GM12878 (cell line): ENCODE data around the gene PRCD. TPM values are rescaled to one million over a fixed set of nuclear protein-coding genes. Genes with fewer than 3 reads are reported as not detected.

Experiments used
- BMI1 ChIP-seq: fragments of 450-650 bp; IDR thresholded peaks from 2 replicates; pipeline ENCODE4 v1.6.1; 2016; ENCODE audit warnings: mild to moderate bottlenecking, moderate library complexity, borderline replicate concordance
- EP300 ChIP-seq, 2 experiments: fragments of 150-350 bp in 1 of 2; IDR thresholded peaks; 2 replicates each; pipeline ENCODE4 v1.6.1; 2011 to 2012; ENCODE audit warnings: low read depth in 2 of 2, low read length in 2 of 2, borderline replicate concordance in 1 of 2, improper control_type of control experiment in 1 of 2, inconsistent platforms in 1 of 2; ENCODE audit not compliant: control insufficient read depth in 1 of 2
- ETV6 ChIP-seq, 2 experiments: fragments of 450-650 bp in 1 of 2; IDR thresholded peaks in 1 of 2; conservative IDR thresholded peaks in 1 of 2; 2 replicates each; pipeline ENCODE4 v1.6.1; 2014; ENCODE audit warnings: antibody characterized with exemption in 1 of 2, borderline replicate concordance in 1 of 2, low read depth in 1 of 2, mild to moderate bottlenecking in 1 of 2, moderate library complexity in 1 of 2
- LARP7 ChIP-seq: fragments of 450-650 bp; IDR thresholded peaks from 2 replicates; pipeline ENCODE4 v1.6.1; 2017; ENCODE audit warnings: mild to moderate bottlenecking
- NFYB ChIP-seq: IDR thresholded peaks from 2 replicates; pipeline ENCODE4 v1.6.1; 2011; ENCODE audit warnings: low read depth, mild to moderate bottlenecking, low read length, improper control_type of control experiment, moderate library complexity; ENCODE audit not compliant: insufficient read depth
- NRF1 ChIP-seq: conservative IDR thresholded peaks from 2 replicates; pipeline ENCODE4 v1.6.1; 2011; ENCODE audit warnings: mild to moderate bottlenecking, low read depth, low read length, improper control_type of control experiment
- TAF1 ChIP-seq: IDR thresholded peaks from 2 replicates; pipeline ENCODE4 v1.6.1; 2011; ENCODE audit warnings: mild to moderate bottlenecking, low read depth, low read length, borderline replicate concordance
- polyA plus RNA-seq, 11 experiments: library from polyadenylated mRNA; depleted of rRNA in 4 of 11; unstranded in 6 of 11; stranded (reverse) in 5 of 11; fragments of >200 nt; fragmentation: Nextera tagmentation in 4 of 11; fragmentation: Illumina TruSeq in 1 of 11; extraction: Ambion mirVana in 4 of 11; extraction: Trizol in 1 of 11; gene quantifications; 1 replicate in 1 of 11; 2 replicates in 10 of 11; pipeline versions ENCODE4 v1.2.1 to v1.2.3, GENCODE V29; 2011 to 2016; ENCODE audit warnings: inconsistent platforms in 2 of 11, missing spikeins in 2 of 11, low read depth in 1 of 11
- total RNA-seq, 4 experiments: library from RNA; depleted of rRNA in 3 of 4; stranded (reverse); fragments of >200 nt in 3 of 4; fragmentation: Illumina TruSeq in 1 of 4; extraction: Trizol in 1 of 4; gene quantifications; 2 replicates each; pipeline versions ENCODE4 v1.2.1 to v1.2.3, GENCODE V29; 2013 to 2021
- TF ChIP-seq, protein P1 (sequence below): IDR thresholded peaks from 2 replicates; pipeline ENCODE4 v1.6.1; 2011; ENCODE audit warnings: mild to moderate bottlenecking, low read depth, low read length, moderate library complexity; ENCODE audit not compliant: insufficient replicate concordance
- TF ChIP-seq, protein P2 (sequence below): fragments of 450-650 bp; formaldehyde crosslinking; IDR thresholded peaks from 2 replicates; pipeline ENCODE4 v1.4.0; 2022; ENCODE audit warnings: mild to moderate bottlenecking, moderate library complexity
- TF ChIP-seq, protein P3 (sequence below): fragments of 450-650 bp; formaldehyde crosslinking; IDR thresholded peaks from 2 replicates; pipeline ENCODE4 v1.4.0; 2020; ENCODE audit warnings: mild to moderate bottlenecking, moderate library complexity
- TF ChIP-seq, protein P4 (sequence below): IDR thresholded peaks from 2 replicates; pipeline ENCODE4 v1.6.1; 2012; ENCODE audit warnings: improper control_type of control experiment, low read depth, low read length; ENCODE audit not compliant: insufficient replicate concordance

PRCD gene
- total and polyA plus RNA-seq, 10 of the 15 experiments (the other 5 are each of a cell fraction or from before 2014, with no cell fraction given): 0.18 to 0.95 (median 0.34) TPM; not detected in 4

DNA sequence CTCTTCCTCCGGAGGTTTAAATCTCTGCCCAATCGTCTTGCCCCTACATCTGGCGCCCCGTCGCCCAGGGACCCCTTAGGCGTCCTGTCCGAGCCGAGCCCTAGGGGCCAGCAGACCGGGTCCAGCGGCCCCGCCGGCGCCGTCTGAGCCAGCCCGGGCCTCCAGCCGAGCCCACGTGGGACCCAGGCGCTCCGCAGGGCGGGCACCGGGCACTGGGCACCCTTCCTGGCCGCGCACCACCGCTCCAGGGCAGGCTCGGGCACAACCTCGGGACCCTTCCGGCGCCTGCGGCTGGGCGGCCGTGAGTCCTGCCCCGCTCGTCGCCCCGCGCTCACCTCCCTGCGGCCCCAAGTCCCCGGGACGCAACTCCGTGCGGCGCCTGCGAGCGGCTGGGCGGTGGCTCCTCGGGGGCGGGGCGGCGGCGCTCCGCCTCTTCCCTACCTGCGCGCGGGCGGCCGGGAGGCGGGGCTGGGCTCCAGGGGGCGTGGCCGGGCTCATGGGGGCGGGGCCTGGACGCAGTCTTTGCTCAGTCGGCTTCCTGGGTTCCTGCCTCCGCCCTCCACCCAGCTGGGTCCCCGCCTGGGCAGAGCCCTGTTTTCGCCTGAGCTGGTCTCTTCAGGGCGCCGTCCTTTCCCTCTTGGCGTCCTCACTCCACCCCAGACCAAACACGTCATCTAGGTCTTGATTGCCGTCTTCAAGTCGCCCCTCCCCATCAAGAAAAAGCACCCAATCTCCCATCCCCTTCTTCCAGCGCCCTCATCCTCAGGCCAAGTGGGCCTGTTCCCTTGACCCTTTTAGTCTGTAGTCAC, 38.6 kb upstream of the PRCD start, which contains the start of gene RHBDF2 (continued):
- TF ChIP-seq ETV6 (conservative IDR thresholded peaks at IDR 0.05 in 1 of 2, IDR thresholded peaks at IDR 0.05 in 1 of 2; ENCODE audit: borderline replicate concordance in 1 of 2, low read depth in 1 of 2) (no peak), TAF1 (0 out of 2 replicates have a peak, but pooled peaks have one; percentile 22), NFYB (no peak), LARP7 (peak; percentile 95), BMI1 (no peak), EP300 (IDR thresholded peaks at IDR 0.05; ENCODE audit: borderline replicate concordance in 1 of 2, control insufficient read depth in 1 of 2, low read depth in 2 of 2, low read length in 2 of 2) (no peak), NRF1 (0 out of 2 replicates have a peak, but pooled peaks have one; percentile 31)
- TF ChIP-seq, protein P1, sequence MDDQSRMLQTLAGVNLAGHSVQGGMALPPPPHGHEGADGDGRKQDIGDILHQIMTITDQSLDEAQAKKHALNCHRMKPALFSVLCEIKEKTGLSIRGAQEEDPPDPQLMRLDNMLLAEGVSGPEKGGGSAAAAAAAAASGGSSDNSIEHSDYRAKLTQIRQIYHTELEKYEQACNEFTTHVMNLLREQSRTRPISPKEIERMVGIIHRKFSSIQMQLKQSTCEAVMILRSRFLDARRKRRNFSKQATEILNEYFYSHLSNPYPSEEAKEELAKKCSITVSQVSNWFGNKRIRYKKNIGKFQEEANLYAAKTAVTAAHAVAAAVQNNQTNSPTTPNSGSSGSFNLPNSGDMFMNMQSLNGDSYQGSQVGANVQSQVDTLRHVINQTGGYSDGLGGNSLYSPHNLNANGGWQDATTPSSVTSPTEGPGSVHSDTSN: no peak
- TF ChIP-seq, protein P2, sequence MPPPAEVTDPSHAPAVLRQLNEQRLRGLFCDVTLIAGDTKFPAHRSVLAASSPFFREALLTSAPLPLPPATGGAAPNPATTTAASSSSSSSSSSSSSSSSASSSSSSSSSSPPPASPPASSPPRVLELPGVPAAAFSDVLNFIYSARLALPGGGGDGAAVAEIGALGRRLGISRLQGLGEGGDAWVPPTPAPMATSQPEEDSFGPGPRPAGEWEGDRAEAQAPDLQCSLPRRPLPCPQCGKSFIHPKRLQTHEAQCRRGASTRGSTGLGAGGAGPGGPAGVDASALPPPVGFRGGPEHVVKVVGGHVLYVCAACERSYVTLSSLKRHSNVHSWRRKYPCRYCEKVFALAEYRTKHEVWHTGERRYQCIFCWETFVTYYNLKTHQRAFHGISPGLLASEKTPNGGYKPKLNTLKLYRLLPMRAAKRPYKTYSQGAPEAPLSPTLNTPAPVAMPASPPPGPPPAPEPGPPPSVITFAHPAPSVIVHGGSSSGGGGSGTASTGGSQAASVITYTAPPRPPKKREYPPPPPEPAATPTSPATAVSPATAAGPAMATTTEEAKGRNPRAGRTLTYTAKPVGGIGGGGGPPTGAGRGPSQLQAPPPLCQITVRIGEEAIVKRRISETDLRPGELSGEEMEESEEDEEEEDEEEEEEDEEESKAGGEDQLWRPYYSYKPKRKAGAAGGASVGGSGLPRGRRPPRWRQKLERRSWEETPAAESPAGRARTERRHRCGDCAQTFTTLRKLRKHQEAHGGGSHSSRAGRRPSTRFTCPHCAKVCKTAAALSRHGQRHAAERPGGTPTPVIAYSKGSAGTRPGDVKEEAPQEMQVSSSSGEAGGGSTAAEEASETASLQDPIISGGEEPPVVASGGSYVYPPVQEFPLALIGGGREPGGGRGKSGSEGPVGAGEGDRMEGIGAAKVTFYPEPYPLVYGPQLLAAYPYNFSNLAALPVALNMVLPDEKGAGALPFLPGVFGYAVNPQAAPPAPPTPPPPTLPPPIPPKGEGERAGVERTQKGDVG (CRISPR knock-in tag): no peak
- TF ChIP-seq, protein P3, sequence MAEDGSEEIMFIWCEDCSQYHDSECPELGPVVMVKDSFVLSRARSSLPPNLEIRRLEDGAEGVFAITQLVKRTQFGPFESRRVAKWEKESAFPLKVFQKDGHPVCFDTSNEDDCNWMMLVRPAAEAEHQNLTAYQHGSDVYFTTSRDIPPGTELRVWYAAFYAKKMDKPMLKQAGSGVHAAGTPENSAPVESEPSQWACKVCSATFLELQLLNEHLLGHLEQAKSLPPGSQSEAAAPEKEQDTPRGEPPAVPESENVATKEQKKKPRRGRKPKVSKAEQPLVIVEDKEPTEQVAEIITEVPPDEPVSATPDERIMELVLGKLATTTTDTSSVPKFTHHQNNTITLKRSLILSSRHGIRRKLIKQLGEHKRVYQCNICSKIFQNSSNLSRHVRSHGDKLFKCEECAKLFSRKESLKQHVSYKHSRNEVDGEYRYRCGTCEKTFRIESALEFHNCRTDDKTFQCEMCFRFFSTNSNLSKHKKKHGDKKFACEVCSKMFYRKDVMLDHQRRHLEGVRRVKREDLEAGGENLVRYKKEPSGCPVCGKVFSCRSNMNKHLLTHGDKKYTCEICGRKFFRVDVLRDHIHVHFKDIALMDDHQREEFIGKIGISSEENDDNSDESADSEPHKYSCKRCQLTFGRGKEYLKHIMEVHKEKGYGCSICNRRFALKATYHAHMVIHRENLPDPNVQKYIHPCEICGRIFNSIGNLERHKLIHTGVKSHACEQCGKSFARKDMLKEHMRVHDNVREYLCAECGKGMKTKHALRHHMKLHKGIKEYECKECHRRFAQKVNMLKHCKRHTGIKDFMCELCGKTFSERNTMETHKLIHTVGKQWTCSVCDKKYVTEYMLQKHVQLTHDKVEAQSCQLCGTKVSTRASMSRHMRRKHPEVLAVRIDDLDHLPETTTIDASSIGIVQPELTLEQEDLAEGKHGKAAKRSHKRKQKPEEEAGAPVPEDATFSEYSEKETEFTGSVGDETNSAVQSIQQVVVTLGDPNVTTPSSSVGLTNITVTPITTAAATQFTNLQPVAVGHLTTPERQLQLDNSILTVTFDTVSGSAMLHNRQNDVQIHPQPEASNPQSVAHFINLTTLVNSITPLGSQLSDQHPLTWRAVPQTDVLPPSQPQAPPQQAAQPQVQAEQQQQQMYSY: no peak
- TF ChIP-seq, protein P4, sequence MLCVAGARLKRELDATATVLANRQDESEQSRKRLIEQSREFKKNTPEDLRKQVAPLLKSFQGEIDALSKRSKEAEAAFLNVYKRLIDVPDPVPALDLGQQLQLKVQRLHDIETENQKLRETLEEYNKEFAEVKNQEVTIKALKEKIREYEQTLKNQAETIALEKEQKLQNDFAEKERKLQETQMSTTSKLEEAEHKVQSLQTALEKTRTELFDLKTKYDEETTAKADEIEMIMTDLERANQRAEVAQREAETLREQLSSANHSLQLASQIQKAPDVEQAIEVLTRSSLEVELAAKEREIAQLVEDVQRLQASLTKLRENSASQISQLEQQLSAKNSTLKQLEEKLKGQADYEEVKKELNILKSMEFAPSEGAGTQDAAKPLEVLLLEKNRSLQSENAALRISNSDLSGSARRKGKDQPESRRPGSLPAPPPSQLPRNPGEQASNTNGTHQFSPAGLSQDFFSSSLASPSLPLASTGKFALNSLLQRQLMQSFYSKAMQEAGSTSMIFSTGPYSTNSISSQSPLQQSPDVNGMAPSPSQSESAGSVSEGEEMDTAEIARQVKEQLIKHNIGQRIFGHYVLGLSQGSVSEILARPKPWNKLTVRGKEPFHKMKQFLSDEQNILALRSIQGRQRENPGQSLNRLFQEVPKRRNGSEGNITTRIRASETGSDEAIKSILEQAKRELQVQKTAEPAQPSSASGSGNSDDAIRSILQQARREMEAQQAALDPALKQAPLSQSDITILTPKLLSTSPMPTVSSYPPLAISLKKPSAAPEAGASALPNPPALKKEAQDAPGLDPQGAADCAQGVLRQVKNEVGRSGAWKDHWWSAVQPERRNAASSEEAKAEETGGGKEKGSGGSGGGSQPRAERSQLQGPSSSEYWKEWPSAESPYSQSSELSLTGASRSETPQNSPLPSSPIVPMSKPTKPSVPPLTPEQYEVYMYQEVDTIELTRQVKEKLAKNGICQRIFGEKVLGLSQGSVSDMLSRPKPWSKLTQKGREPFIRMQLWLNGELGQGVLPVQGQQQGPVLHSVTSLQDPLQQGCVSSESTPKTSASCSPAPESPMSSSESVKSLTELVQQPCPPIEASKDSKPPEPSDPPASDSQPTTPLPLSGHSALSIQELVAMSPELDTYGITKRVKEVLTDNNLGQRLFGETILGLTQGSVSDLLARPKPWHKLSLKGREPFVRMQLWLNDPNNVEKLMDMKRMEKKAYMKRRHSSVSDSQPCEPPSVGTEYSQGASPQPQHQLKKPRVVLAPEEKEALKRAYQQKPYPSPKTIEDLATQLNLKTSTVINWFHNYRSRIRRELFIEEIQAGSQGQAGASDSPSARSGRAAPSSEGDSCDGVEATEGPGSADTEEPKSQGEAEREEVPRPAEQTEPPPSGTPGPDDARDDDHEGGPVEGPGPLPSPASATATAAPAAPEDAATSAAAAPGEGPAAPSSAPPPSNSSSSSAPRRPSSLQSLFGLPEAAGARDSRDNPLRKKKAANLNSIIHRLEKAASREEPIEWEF: no peak
